ENCODE data around the gene CTNNA2. TPM values are rescaled to one million over a fixed set of nuclear protein-coding genes. Genes with fewer than 3 reads are reported as not detected.

CTNNA2 gene
- polyA plus RNA-seq, 2 of the 4 experiments (the other 2 are of a cell fraction), result 0.50 to 0.94 TPM

DNA sequence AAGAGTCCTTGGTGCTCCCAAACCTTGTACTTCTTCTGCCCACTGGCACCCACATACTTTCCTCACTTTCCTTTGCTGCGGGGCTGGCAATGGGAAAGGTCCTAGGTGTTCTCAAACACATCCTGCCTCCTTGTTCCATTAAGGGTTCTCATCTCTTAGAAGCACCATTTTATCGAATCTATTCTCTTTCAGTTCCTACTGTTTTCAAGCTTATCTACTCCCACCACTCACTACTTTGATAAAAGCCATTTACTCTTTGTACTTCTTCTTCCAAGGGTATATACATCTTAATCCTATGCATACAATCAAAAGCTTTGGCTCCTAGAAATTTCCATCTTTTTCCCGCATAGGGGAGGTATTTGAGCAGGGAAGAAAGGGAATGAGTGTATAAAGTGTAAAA lies 868.8 kb downstream of the CTNNA2 start:
- Histone ChIP-seq H3K4me1 (no peaks in the 10 kb centered on the region), H3K27ac (no peak overlapping the region), H3K4me2 (no peak overlapping the region), H3K9me3 (peaks cover under 1% of the 10 kb centered on the region; the same call in 2 of the 3 replicates), H3K4me3 (no peak overlapping the region)
- ATAC-seq (no peak), FAIRE-seq (no peak), DNase-seq (ENCODE audit: low read depth in 1 of 2, low spot score in 1 of 2) (no peak)
- POLR2A ChIA-PET, result no interaction called here
- TF ChIP-seq, protein P1, sequence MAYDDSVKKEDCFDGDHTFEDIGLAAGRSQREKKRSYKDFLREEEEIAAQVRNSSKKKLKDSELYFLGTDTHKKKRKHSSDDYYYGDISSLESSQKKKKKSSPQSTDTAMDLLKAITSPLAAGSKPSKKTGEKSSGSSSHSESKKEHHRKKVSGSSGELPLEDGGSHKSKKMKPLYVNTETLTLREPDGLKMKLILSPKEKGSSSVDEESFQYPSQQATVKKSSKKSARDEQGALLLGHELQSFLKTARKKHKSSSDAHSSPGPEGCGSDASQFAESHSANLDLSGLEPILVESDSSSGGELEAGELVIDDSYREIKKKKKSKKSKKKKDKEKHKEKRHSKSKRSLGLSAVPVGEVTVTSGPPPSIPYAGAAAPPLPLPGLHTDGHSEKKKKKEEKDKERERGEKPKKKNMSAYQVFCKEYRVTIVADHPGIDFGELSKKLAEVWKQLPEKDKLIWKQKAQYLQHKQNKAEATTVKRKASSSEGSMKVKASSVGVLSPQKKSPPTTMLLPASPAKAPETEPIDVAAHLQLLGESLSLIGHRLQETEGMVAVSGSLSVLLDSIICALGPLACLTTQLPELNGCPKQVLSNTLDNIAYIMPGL (CRISPR knock-in tag; IDR thresholded peaks at IDR 0.05; ENCODE audit: borderline replicate concordance), result no peak
- TF ChIP-seq BHLHE40 (IDR thresholded peaks at IDR 0.05; ENCODE audit: low read depth, low read length), result no peak
- TF ChIP-seq FOXS1 (CRISPR knock-in tag; IDR thresholded peaks at IDR 0.05), result no peak
- TF ChIP-seq MAFK (IDR thresholded peaks at IDR 0.05; ENCODE audit: partially characterized antibody), result no peak
- TF ChIP-seq POLR2A (IDR thresholded peaks at IDR 0.05; ENCODE audit: low read length), result no peak
- no peak for TF ChIP-seq ZC3H11A (IDR thresholded peaks at IDR 0.05)
- no peak for TF ChIP-seq EP300 (IDR thresholded peaks at IDR 0.05)
- no peak for TF ChIP-seq SREBF2 (IDR thresholded peaks at IDR 0.05)
- TF ChIP-seq, protein P2, sequence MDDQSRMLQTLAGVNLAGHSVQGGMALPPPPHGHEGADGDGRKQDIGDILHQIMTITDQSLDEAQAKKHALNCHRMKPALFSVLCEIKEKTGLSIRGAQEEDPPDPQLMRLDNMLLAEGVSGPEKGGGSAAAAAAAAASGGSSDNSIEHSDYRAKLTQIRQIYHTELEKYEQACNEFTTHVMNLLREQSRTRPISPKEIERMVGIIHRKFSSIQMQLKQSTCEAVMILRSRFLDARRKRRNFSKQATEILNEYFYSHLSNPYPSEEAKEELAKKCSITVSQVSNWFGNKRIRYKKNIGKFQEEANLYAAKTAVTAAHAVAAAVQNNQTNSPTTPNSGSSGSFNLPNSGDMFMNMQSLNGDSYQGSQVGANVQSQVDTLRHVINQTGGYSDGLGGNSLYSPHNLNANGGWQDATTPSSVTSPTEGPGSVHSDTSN (IDR thresholded peaks at IDR 0.05), result no peak
- TF ChIP-seq RARB (CRISPR knock-in tag; IDR thresholded peaks at IDR 0.05), result no peak
- TF ChIP-seq CBX8 (IDR thresholded peaks at IDR 0.05), result no peak
- no peak for TF ChIP-seq NPAS2 (CRISPR knock-in tag; IDR thresholded peaks at IDR 0.05; ENCODE audit: borderline replicate concordance)
- no peak for TF ChIP-seq HDAC2 (IDR thresholded peaks at IDR 0.05)
- CTCF ChIA-PET, result no interaction called here
- 4% methylated on average over 3 of the region's 3 CpGs for WGBS (ENCODE audit: missing lambda C conversion rate)

DNA sequence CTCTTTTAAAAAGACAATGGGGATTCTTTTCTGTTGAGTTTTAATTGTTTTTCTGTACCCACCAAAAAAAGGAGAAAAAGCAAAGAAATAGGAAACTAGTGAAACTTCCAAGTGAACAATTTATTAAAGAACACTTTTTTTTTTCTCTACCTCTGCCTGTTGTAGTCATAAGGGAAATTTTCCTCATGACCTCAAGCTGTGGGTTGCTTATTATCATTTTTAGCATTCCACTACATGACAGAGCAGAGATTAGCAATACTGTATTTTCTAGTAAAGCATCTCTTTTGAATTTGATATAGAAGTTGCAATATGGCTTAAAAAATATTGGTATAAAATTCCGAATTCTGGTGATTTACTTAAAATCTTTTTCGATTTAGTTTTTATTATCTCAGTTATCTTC lies 879.6 kb downstream of the CTNNA2 start:
- Histone ChIP-seq H3K4me2 (no peak overlapping the region), H3K4me3 (no peak overlapping the region), H3K27ac (no peak overlapping the region), H3K4me1 (no peaks in the 10 kb centered on the region), H3K9me3 (peaks cover 3% of the 10 kb centered on the region; the same call in 1 of the 3 replicates)
- no peak for DNase-seq (ENCODE audit: low read depth in 1 of 2, low spot score in 1 of 2)
- FAIRE-seq, result no peak
- ChIA-PET CTCF (no interaction called here), POLR2A (no interaction called here)
- TF ChIP-seq FOSB (CRISPR knock-in tag; IDR thresholded peaks at IDR 0.05) (no peak), HEYL (CRISPR knock-in tag; IDR thresholded peaks at IDR 0.05) (no peak), ZSCAN20 (CRISPR knock-in tag; IDR thresholded peaks at IDR 0.05) (no peak), ESRRA (IDR thresholded peaks at IDR 0.05; ENCODE audit: borderline replicate concordance, low read length) (no peak), CBX2 (IDR thresholded peaks at IDR 0.05; ENCODE audit: borderline replicate concordance, low read depth) (no peak), POLR2A (IDR thresholded peaks at IDR 0.05; ENCODE audit: low read length) (no peak), MYC (IDR thresholded peaks at IDR 0.05; ENCODE audit: borderline replicate concordance, low read length) (no peak), MAFK (IDR thresholded peaks at IDR 0.05; ENCODE audit: partially characterized antibody) (no peak), CEBPB (IDR thresholded peaks at IDR 0.05) (no peak), RFX5 (IDR thresholded peaks at IDR 0.05) (no peak), TFCP2L1 (CRISPR knock-in tag; IDR thresholded peaks at IDR 0.05) (no peak), ZNF302 (CRISPR knock-in tag; IDR thresholded peaks at IDR 0.05) (no peak), EHF (CRISPR knock-in tag; IDR thresholded peaks at IDR 0.05) (no peak), HOXB5 (CRISPR knock-in tag; IDR thresholded peaks at IDR 0.05) (no peak), NPAS2 (CRISPR knock-in tag; IDR thresholded peaks at IDR 0.05; ENCODE audit: borderline replicate concordance) (no peak), CHD4 (IDR thresholded peaks at IDR 0.05; ENCODE audit: borderline replicate concordance) (no peak)
- no peak for ATAC-seq
- WGBS (ENCODE audit: missing lambda C conversion rate), result 3% methylated on average over 2 of the region's 2 CpGs

All from A549 (cell line).